Adrenal gland (tissue), 5 donors: ENCODE measurements around the gene PML.

Experiments used
- POLR2A ChIP-seq, 2 donors: fragments of 450-650 bp; IDR thresholded peaks; one replicate each; pipeline ENCODE4 v1.6.1; 2017; ENCODE audit warnings: antibody characterized with exemption in 2 of 2, mild to moderate bottlenecking in 2 of 2, moderate library complexity in 1 of 2
- TF ChIP-seq, protein P1 (sequence below), 6 experiments: fragments of 450-650 bp in 4 of 6; fragments of 200-600 bp in 2 of 6; sonication (generic) in 1 of 6; IDR thresholded peaks; 1 replicate in 5 of 6; 2 replicates in 1 of 6; pipeline versions ENCODE4 v1.5.1 to v1.8.0; 2016 to 2021; ENCODE audit warnings: antibody characterized with exemption in 6 of 6, mild to moderate bottlenecking in 2 of 6, moderate library complexity in 1 of 6
- donor health status: DM: no; HTN: no; CAD: no.

DNA sequence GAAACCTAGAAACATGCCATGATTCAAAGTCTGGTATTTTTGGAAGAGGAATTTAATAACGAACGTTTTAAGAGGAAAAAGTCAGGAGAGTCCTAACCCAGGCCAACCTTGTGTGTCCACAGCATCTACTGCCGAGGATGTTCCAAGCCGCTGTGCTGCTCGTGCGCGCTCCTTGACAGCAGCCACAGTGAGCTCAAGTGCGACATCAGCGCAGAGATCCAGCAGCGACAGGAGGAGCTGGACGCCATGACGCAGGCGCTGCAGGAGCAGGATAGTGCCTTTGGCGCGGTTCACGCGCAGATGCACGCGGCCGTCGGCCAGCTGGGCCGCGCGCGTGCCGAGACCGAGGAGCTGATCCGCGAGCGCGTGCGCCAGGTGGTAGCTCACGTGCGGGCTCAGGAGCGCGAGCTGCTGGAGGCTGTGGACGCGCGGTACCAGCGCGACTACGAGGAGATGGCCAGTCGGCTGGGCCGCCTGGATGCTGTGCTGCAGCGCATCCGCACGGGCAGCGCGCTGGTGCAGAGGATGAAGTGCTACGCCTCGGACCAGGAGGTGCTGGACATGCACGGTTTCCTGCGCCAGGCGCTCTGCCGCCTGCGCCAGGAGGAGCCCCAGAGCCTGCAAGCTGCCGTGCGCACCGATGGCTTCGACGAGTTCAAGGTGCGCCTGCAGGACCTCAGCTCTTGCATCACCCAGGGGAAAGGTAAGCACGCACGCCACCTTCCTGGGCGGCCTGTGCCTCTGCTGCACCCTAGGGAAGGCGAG is 28.4 kb downstream of the PML start:
- TF ChIP-seq, protein P1, sequence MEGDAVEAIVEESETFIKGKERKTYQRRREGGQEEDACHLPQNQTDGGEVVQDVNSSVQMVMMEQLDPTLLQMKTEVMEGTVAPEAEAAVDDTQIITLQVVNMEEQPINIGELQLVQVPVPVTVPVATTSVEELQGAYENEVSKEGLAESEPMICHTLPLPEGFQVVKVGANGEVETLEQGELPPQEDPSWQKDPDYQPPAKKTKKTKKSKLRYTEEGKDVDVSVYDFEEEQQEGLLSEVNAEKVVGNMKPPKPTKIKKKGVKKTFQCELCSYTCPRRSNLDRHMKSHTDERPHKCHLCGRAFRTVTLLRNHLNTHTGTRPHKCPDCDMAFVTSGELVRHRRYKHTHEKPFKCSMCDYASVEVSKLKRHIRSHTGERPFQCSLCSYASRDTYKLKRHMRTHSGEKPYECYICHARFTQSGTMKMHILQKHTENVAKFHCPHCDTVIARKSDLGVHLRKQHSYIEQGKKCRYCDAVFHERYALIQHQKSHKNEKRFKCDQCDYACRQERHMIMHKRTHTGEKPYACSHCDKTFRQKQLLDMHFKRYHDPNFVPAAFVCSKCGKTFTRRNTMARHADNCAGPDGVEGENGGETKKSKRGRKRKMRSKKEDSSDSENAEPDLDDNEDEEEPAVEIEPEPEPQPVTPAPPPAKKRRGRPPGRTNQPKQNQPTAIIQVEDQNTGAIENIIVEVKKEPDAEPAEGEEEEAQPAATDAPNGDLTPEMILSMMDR (IDR thresholded peaks at IDR 0.05), result no peak
- no peak for TF ChIP-seq POLR2A (IDR thresholded peaks at IDR 0.05)
